GM18502 (cell line): ENCODE data around the gene DLGAP5.

Source experiments
- ATAC-seq: cut with Tn5 transposase; IDR thresholded peaks from one replicate; pipeline ENCODE4 v1.9.1; 2021; ENCODE audit warnings: mild to moderate bottlenecking; ENCODE audit not compliant: unreplicated experiment, poor library complexity

The DLGAP5 gene

DNA sequence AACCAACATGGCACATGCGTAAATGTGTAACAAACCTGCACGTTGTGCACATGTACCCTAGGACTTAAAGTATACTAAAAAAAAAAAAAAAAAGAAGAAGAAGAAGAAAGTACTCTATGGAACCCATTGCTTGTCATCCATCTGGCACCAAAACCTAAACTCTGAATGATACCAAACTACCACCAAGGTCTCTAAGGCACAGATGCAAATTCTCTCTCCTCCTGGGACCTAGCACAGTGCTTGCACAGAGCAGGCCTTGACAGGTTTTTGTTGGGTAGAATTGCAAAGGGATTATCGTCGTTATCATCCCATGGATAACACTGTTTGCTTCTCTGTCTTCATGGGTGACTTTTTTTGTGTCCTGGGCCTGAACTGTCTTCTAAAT is 75.5 kb downstream of the DLGAP5 start:
- no peak for ATAC-seq

DNA sequence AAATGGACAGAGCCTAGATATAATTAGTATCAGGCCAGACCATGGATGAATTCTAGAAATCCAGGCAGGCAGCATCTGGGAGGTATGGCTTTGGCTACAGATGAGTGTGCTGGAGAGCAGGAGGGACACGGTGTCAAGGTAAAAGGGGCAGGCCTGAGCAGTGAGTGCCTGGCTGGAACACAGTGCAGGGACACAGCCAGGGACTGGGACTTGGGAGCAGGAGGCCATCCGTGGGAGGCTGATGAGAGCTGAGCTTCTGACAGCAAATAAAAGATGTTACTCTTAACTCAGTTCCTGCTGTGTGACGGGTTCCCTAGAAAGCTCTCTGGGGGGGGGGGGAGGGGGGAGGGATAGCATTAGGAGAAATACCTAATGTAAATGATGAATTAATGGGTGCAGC is 75.9 kb downstream of the DLGAP5 start:
- no peak for ATAC-seq

DNA sequence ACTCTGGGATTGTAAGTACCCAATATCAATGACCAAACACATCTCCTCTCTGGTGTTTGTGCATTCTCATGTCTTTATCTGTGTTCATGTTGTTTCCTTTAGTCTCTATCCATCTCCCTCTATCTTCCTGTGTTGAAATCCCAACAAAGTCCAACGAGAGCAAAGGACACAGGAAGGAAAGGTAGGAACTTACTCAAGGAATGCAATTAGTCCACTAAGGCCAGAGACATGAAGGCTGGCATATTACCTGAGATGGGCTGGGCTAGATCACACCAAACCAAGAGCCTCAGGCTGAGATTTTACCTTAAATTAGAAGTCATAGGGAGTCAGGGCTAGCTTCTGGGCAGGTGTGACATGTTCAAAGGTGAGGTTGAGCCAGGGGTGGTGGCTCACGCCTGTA is 76.7 kb downstream of the DLGAP5 start:
- ATAC-seq: no peak

DNA sequence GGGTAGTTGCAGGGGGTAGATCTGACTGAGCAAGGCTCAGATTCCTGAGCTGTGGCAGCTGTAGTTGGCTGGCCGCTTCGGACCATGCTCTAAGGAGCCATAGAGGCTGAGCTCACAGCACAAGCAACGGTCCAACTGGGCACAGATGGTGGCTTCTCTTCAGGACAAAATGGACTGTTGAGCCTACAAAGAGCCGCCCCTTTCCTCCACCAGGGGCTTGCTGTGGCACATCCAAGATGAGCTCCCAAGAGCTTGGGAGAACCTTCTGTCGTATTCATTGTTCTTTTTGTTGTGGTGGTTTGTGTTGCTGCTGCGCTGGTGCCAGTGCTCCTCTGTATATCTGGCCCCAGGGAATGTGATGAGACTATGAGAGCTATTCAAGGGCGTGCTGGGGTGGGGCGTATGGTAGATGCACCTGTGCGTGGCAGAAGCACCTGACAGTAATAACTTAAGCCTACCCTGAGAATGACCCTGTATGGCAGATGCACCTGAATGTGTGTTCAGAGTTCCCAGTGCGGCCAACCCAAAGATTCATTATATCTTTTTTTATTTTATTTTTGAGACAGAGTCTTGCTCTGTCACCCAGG is 80.2 kb downstream of the DLGAP5 start:
- ATAC-seq: no peak

DNA sequence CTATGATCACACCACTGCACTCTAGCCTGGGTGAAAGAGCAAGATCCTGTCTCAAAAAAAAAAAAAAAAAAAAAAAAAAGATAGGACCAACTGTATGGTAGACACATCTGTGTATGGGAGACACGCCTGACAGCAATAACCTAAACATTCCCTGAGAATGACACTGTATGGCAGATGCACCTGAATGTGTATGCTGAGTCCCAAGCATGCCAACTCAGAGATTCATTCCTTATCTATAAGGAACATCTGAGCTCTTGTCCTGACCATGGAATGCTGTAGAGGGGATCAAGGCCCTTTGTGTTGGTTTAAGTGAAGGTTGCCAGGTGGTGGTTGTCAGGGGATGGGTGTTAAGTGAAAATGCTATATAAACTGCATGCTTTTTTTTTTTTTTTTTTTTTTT is 81.5 kb downstream of the DLGAP5 start:
- ATAC-seq: no peak

DNA sequence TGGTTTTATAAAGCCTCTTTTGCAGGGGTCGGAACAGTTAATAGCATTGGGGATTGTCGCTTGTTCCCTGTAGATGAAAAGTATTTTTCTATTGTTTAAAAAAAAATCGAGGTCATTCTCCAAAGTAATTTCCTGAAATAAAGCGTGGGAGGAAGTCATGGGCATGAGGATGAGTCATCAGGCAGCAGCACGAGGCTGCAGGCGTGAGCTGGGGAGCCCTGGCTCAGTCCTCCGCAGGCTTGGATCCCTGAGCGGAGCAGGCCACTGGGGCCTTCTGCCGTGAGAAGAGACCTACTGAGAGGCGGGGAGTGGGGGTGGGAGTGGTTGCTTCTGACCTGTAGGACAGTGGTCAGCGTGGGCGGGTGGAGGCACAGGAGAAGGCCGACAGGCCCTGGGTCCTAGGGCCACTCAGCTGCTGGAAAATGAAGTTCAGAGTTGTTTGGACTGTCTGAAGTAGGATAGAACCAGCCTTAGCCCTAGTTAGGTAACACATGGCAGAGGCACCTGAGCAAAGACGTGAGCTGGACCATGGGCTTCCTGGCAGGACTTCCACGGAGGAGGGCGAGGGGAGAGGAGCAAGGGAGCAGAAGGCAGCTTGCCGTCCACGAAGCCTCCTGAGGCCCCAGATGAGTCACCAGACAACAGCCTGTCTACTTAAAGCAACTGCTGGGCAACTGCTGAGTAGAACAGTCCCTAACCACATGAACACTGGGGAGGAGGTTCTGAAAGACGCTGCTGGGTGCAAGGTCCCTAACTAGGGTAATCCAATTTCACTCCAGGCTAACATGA is 83.4 kb downstream of the DLGAP5 start:
- ATAC-seq: peak; percentile 68

DNA sequence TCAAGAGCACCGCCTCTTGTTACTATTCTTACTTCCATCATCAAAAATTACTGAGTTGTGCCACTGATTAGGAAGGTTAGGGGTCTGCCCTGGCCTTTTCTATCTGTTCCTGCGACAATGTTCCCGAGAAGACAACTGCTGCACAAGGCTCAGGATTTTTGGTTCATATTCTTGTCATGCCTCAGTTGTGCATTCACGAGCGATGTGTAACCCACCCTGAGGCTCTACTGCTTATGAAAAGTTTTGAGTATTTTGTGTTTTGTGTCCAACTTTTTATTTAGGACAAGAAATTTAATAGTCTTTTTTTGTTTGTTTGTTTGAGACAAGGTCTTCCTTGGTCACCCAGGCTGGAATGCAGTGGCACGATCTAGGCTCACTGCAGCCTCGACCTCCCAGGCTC is 85.4 kb downstream of the DLGAP5 start:
- ATAC-seq: no peak

DNA sequence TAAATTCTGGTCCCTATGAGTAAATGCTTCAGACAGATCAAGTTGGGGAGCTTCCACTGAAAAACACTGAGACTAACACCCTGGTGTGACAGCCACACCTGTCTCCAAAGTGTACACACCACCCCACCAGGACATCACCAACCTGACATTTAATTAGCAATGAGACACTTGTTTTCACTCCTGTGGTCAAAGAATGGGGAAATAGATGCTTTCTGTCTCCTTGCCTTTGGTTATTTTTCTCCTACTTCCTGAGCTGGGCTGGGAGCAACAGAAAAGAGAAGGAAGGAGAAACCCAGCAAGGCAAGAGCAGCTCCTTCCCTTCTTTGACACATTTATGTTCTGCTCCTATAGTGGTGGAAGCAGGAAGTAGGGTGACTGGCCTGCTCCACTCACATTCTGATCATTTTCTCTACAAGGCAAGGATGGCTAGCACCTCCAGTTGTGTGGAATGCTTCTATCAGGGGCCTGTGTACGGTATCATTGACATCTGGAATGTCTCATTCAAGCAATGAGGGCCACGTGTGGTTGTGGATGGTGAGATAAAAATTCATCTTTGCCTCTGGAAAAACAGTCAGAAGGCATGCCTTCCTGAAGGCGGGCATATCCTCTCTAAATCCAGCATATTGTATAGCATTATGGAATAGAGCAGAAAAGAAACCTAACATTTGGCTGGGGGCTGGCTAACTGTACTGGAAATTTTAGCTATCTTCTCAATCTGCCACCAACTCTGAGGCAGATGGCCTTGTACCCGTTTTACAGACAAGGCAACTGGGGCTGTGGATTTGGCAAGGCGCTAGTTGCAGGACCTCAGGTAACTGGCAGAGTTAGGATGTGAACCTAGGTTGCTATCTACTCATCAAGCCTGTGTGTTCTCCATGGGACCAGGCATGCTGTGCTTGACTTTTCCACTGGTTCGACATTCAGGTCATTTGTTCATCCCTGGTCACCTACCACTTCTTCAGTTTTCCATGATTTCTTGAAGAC is 87.1 kb downstream of the DLGAP5 start:
- ATAC-seq: no peak

DNA sequence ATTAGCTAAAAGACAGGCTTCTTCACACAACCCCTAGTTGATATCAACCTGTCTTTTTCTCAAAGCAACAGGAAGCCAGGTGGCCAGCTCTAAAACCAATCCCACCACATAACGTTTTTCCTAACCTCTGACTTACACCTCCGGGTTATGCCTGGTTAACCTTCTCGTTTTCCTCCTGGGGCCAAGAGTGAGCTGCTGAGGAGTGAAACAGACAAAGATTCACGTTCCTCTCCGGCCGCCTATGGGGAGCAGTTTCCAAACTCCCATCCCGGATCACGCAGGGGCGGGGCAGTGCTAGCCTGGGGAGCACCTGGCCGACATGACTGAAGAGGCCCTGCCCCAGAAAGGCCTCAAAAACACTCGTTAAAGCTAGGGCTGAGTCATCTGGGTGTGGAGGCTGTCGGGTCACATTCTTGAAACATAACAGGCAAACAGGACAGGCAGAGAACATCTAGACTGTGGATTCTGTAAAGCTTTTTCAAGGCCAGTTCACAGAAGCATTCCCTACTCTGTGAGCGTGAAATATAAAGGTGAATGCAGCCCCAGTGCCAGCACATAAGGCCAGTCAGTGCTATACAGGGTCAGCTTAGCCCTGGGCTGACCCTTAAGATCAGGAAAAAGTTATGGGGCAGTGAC is 88.3 kb downstream of the DLGAP5 start:
- peak; percentile 50 for ATAC-seq

DNA sequence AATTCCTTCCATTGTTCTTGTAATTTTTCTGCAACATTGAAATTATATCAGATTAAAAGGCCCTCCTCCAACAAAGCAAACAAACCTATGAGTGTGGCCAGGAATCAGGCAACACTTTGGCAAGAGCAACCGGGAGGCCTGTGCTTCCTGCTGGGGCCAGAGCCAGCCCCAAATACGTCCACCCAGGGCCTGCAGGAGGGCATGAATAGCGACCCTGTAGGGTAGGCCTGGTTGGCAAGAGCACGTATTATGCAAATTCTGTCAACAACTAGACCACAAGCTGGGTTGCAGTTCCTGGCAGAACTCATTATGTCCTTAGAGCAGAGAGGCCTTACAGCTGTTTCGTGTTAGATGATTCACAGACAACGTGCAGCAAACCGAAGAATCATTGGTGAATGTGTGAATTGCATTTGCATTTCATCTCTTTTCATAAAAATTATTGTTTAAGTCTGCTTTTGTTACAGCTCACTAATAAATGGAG is 89.2 kb downstream of the DLGAP5 start:
- peak; percentile 70 for ATAC-seq

DNA sequence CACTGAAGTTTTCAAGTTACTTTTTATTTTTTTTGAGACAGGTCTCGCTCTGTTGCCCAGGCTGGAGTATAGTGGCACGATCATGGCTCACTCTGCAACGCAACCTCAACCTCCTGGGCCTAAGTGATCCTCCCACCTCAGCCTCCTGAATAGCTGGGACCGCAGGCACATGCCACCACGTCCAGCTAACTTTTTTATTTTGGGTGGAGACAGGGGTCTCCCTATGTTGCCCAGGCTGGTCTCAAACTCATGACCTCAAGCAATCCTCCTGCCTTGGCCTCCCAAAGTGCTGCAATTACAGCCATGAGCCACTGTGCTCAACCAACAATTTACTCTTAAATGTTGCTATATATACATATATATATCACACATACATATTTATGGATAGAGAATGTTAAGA is 89.7 kb downstream of the DLGAP5 start:
- no peak for ATAC-seq

DNA sequence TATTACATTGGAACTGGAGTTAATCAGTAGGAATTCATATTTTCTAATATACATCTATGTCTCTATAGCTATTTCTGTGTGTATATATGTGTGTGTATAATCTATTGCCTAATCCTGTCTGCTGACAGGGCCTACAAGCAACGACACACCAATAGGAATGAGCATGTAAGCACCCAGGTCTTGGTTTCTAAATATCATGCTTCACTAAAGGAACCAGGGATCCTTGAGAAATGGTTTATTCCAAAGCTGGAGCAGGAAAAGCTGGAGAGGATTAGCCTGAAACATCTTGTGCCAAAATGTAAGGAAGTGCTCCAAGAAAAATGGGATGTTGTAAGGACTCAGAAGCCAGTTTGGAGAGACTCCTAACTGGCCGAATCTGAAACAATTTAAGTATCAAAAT is 91.6 kb downstream of the DLGAP5 start:
- ATAC-seq: no peak

DNA sequence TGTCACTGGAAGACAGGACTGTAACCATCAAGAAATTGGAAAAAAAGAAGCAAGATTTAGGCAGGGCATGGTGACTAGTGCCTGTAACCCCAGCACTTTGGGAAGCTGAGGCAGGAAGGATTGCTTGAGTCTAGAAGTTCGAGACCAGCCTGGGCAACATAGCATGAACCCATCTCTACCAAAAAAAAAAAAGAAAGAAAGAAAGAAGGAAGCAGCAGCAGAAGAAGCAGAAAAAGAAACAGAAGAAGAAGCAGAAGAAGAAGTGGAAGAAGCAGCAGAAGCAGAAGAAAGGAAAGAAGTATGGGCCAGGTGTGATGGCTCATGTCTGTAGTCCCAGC is 92.9 kb downstream of the DLGAP5 start:
- no peak for ATAC-seq
